Esophagus muscularis mucosa (tissue), 4 donors: ENCODE results near the gene B3GNT5. TPM values are rescaled to one million over a fixed set of nuclear protein-coding genes. Genes with fewer than 3 reads are reported as not detected.

ENCODE experiments used
- DNase-seq: peaks from one replicate; pipeline ENCODE4 v3.0.0-alpha.2; 2017; ENCODE audit errors: extremely low spot score
- H3K27ac ChIP-seq, 4 donors: fragments of 200-600 bp; sonication (generic); replicated peaks in 1 of 4; 1 replicate in 3 of 4; 2 replicates in 1 of 4; pipeline ENCODE4 v1.5.1; 2016 to 2019; ENCODE audit warnings: mild to moderate bottlenecking in 1 of 4
- H3K27me3 ChIP-seq, 4 donors: fragments of 200-600 bp; sonication (generic); one replicate each; pipeline versions ENCODE4 v1.5.1 to v1.6.0; 2016 to 2019
- H3K36me3 ChIP-seq, 4 donors: fragments of 200-600 bp; sonication (generic); one replicate each; pipeline ENCODE4 v1.5.1; 2016 to 2019
- H3K4me1 ChIP-seq, 4 donors: fragments of 200-600 bp; sonication (generic); one replicate each; pipeline ENCODE4 v1.5.1; 2016 to 2019
- H3K4me3 ChIP-seq, 4 donors: fragments of 200-600 bp; sonication (generic); 1 replicate in 2 of 4; 2 replicates in 2 of 4; pipeline ENCODE4 v1.5.1; 2016 to 2019; ENCODE audit warnings: mild to moderate bottlenecking in 4 of 4, moderate library complexity in 1 of 4
- H3K9me3 ChIP-seq, 4 donors: fragments of 200-600 bp; sonication (generic); 1 replicate in 3 of 4; 2 replicates in 1 of 4; pipeline ENCODE4 v1.5.1; 2016 to 2019
- CTCF ChIP-seq, 3 experiments: fragments of 200-600 bp in 2 of 3; fragments of 450-650 bp in 1 of 3; sonication (generic) in 2 of 3; IDR thresholded peaks; one replicate each; pipeline ENCODE4 v1.5.1; 2017 to 2019; ENCODE audit warnings: antibody characterized with exemption in 3 of 3, mild to moderate bottlenecking in 2 of 3, moderate library complexity in 1 of 3
- EP300 ChIP-seq: sonication (generic); formaldehyde crosslinking; IDR thresholded peaks from one replicate; pipeline ENCODE4 v1.6.1; 2017; ENCODE audit warnings: antibody characterized with exemption
- POLR2A ChIP-seq: fragments of 450-650 bp; IDR thresholded peaks from one replicate; pipeline ENCODE4 v1.6.1; 2017; ENCODE audit warnings: antibody characterized with exemption, moderate library complexity, mild to moderate bottlenecking, low read depth
- POLR2AphosphoS5 ChIP-seq, 2 donors: sonication (generic); formaldehyde crosslinking; IDR thresholded peaks; one replicate each; pipeline ENCODE4 v1.6.1; 2017; ENCODE audit warnings: antibody characterized with exemption in 2 of 2
- WGBS: methylation state at CpG from one replicate; pipeline ENCODE4 v1.1.5; 2018; 5-methylcytosine and 5-hydroxymethylcytosine counted together
- intact Hi-C: fragments of 100-400 bp; cut with DNase I; formaldehyde crosslinking; loops from one replicate; pipeline ENCODE4 v1.15.1; 2023
- total RNA-seq, 4 donors: library from RNA; depleted of rRNA; stranded (reverse); fragments of >200 nt; gene quantifications; one replicate each; pipeline versions ENCODE4 v1.1.0 to v1.2.1, GENCODE V29; 2016

Gene B3GNT5
- total RNA-seq, 4 donors from 2014 or later = 2.1 to 11.3 (median 5.2) TPM

GRCh38 chr3:183220828-183221227, 32.2 kb upstream of the B3GNT5 start:
- no peak for DNase-seq
- H3K27ac ChIP-seq = no peak overlapping the region
- H3K4me1 ChIP-seq = no peaks in the 10 kb centered on the region
- TF ChIP-seq POLR2AphosphoS5 (IDR thresholded peaks at IDR 0.05) (no peak), EP300 (no peak), POLR2A (no peak), CTCF (IDR thresholded peaks at IDR 0.05) (no peak)
- H3K36me3 ChIP-seq = no peaks in the 10 kb centered on the region
- H3K9me3 ChIP-seq = no peaks in the 10 kb centered on the region
- no peaks in the 10 kb centered on the region for H3K27me3 ChIP-seq
- 66% methylated on average over 5 of the region's 5 CpGs for WGBS
- intact Hi-C loops = no loop called here
- H3K4me3 ChIP-seq = no peak overlapping the region

GRCh38 chr3:183222631-183223235, 30.3 kb upstream of the B3GNT5 start:
- Histone ChIP-seq H3K27ac (no peak overlapping the region), H3K4me1 (no peaks in the 10 kb centered on the region), H3K4me3 (no peak overlapping the region), H3K36me3 (no peaks in the 10 kb centered on the region), H3K9me3 (no peaks in the 10 kb centered on the region), H3K27me3 (no peaks in the 10 kb centered on the region)
- TF ChIP-seq POLR2AphosphoS5 (IDR thresholded peaks at IDR 0.05) (no peak), CTCF (IDR thresholded peaks at IDR 0.05) (no peak), POLR2A (no peak), EP300 (no peak)
- no peak for DNase-seq
- WGBS = 100% methylated on average over 3 of the region's 3 CpGs
- intact Hi-C loops = no loop called here

- no peak overlapping the region for H3K27ac ChIP-seq
- H3K36me3 ChIP-seq = no peaks in the 10 kb centered on the region
- intact Hi-C loops = no loop called here
- H3K4me3 ChIP-seq = no peak overlapping the region
- TF ChIP-seq POLR2AphosphoS5 (IDR thresholded peaks at IDR 0.05) (no peak), EP300 (no peak), CTCF (IDR thresholded peaks at IDR 0.05) (no peak), POLR2A (no peak)
- 75% methylated on average over 11 of the region's 11 CpGs for WGBS
- no peaks in the 10 kb centered on the region for H3K4me1 ChIP-seq
- DNase-seq = no peak
- no peaks in the 10 kb centered on the region for H3K27me3 ChIP-seq
- H3K9me3 ChIP-seq = no peaks in the 10 kb centered on the region
Measured at GRCh38 chr3:183224180-183224970, 28.7 kb upstream of the B3GNT5 start.

GRCh38 chr3:183226333-183226890, 26.6 kb upstream of the B3GNT5 start:
- H3K36me3 ChIP-seq = no peaks in the 10 kb centered on the region
- H3K27me3 ChIP-seq = no peaks in the 10 kb centered on the region
- no peak overlapping the region for H3K4me3 ChIP-seq
- intact Hi-C loops = no loop called here
- H3K27ac ChIP-seq = no peak overlapping the region
- no peak for DNase-seq
- no peaks in the 10 kb centered on the region for H3K9me3 ChIP-seq
- H3K4me1 ChIP-seq = no peaks in the 10 kb centered on the region
- TF ChIP-seq CTCF (IDR thresholded peaks at IDR 0.05) (no peak), POLR2AphosphoS5 (IDR thresholded peaks at IDR 0.05) (no peak), EP300 (no peak), POLR2A (no peak)
- 94% methylated on average over 9 of the region's 9 CpGs for WGBS
